PC-9 (cell line): ENCODE measurements around the gene DIDO1.

Experiments
- EZH2 ChIP-seq: fragments of 200-600 bp; sonication (generic); IDR thresholded peaks from 2 replicates; pipeline ENCODE4 v1.8.0; 2017; ENCODE audit warnings: antibody characterized with exemption, low read depth
- TF ChIP-seq, protein P1 (sequence below): fragments of 200-600 bp; sonication (generic); conservative IDR thresholded peaks from 2 replicates; pipeline ENCODE4 v1.6.1; 2017; ENCODE audit warnings: mixed run types, antibody characterized with exemption, mild to moderate bottlenecking, moderate library complexity

DNA sequence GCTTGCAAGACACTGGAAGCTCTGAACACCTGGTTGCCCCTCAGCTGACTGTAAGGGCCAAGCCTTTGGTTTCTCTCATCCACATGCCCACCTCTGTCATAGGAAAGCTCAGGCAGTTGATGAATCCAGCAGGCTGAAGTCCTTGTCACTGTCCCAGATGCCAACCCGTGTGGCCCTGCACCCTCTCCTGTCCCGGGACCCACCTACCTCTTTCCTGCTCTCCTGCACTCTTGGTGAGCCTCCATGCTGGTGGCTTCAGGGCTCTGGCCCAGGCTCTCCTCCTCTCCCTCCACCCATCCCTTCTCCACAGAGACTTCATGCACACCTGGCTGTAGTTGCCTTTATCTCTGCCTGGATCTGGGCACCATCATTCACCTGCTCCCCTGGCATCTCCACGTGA is 7.7 kb upstream of the DIDO1 start:
- TF ChIP-seq, protein P1, sequence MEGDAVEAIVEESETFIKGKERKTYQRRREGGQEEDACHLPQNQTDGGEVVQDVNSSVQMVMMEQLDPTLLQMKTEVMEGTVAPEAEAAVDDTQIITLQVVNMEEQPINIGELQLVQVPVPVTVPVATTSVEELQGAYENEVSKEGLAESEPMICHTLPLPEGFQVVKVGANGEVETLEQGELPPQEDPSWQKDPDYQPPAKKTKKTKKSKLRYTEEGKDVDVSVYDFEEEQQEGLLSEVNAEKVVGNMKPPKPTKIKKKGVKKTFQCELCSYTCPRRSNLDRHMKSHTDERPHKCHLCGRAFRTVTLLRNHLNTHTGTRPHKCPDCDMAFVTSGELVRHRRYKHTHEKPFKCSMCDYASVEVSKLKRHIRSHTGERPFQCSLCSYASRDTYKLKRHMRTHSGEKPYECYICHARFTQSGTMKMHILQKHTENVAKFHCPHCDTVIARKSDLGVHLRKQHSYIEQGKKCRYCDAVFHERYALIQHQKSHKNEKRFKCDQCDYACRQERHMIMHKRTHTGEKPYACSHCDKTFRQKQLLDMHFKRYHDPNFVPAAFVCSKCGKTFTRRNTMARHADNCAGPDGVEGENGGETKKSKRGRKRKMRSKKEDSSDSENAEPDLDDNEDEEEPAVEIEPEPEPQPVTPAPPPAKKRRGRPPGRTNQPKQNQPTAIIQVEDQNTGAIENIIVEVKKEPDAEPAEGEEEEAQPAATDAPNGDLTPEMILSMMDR = no peak
- TF ChIP-seq EZH2 = no peak
